Cardiac muscle cell (in vitro differentiated cells and primary cell): ENCODE measurements around the gene ANKS1A. TPM values are rescaled to one million over a fixed set of nuclear protein-coding genes. Genes with fewer than 3 reads are reported as not detected.
"Not testable (repeated sequence)": the region's sequence is repeated elsewhere in the genome, so short reads cannot be mapped to it uniquely, and the experiment has no call there.

Experiments used
- DNase-seq, 2 donors: peaks; one replicate each; pipeline versions ENCODE4 v3.0.0 to v3.0.0-alpha.2; 2010 to 2017; ENCODE audit warnings: low read depth in 1 of 2, low spot score in 1 of 2
- H3K27ac ChIP-seq: fragments of 200-600 bp; sonication (generic); 2 replicates; pipeline ENCODE4 v1.5.1; 2016
- H3K27me3 ChIP-seq: fragments of 200-600 bp; sonication (generic); 2 replicates; pipeline ENCODE4 v1.6.0; 2016; ENCODE audit warnings: control low read depth
- H3K36me3 ChIP-seq: fragments of 200-600 bp; sonication (generic); 2 replicates; pipeline ENCODE4 v1.5.1; 2016; ENCODE audit warnings: control low read depth
- H3K4me1 ChIP-seq: fragments of 200-600 bp; sonication (generic); 2 replicates; pipeline ENCODE4 v1.8.1; 2017; ENCODE audit warnings: low read depth, mild to moderate bottlenecking, mixed run types
- H3K4me3 ChIP-seq: fragments of 200-600 bp; sonication (generic); 2 replicates; pipeline ENCODE4 v1.5.1; 2016; ENCODE audit warnings: mild to moderate bottlenecking
- H3K9me3 ChIP-seq: fragments of 200-600 bp; sonication (generic); 2 replicates; pipeline ENCODE4 v1.5.1; 2017; ENCODE audit warnings: low read depth, mild to moderate bottlenecking, control low read depth
- polyA plus RNA-seq: library from polyadenylated mRNA; unstranded; fragments of >200 nt; fragmentation: Nextera tagmentation; extraction: Ambion mirVana; gene quantifications from 2 replicates; pipeline ENCODE4 v1.2.1, GENCODE V29; 2016
- total RNA-seq: library from RNA; depleted of rRNA; stranded (reverse); fragments of >200 nt; gene quantifications from 2 replicates; pipeline ENCODE4 v1.2.3, GENCODE V29; 2016
- TF ChIP-seq, protein P1 (sequence below): IDR thresholded peaks from 2 replicates; pipeline ENCODE4 v1.5.1; 2012; ENCODE audit warnings: low read depth, mild to moderate bottlenecking, low read length

ANKS1A gene
- total and polyA plus RNA-seq, 2 experiments from 2014 or later, result 11.3 to 27.2 TPM

DNA sequence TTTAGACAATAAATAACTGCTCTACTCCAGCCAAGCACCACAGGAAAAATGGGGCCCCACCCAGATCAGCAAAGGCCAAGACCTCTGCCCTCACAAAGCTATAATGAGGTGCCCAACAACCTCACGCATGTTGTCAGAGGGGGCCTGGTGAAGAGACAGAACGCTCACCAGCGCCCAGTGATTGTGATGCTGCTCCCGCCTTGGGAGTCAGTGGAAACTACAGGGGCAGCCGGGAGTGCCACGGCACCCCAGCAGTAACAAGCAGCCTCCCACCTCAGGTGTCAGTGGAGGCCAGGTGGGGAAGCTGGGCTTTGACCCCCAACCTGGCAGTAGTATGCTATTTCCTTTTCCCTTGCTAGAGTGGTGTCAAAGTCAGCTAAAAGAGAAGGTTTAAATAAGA, 204.7 kb downstream of the ANKS1A start:
- no peaks in the 10 kb centered on the region for H3K36me3 ChIP-seq
- H3K27ac ChIP-seq, result no peak overlapping the region
- TF ChIP-seq, protein P1, sequence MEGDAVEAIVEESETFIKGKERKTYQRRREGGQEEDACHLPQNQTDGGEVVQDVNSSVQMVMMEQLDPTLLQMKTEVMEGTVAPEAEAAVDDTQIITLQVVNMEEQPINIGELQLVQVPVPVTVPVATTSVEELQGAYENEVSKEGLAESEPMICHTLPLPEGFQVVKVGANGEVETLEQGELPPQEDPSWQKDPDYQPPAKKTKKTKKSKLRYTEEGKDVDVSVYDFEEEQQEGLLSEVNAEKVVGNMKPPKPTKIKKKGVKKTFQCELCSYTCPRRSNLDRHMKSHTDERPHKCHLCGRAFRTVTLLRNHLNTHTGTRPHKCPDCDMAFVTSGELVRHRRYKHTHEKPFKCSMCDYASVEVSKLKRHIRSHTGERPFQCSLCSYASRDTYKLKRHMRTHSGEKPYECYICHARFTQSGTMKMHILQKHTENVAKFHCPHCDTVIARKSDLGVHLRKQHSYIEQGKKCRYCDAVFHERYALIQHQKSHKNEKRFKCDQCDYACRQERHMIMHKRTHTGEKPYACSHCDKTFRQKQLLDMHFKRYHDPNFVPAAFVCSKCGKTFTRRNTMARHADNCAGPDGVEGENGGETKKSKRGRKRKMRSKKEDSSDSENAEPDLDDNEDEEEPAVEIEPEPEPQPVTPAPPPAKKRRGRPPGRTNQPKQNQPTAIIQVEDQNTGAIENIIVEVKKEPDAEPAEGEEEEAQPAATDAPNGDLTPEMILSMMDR, result no peak
- no peak overlapping the region for H3K4me3 ChIP-seq
- DNase-seq, result no peak
- no peaks in the 10 kb centered on the region for H3K27me3 ChIP-seq
- H3K9me3 ChIP-seq, result no peaks in the 10 kb centered on the region
- no peaks in the 10 kb centered on the region for H3K4me1 ChIP-seq

DNA sequence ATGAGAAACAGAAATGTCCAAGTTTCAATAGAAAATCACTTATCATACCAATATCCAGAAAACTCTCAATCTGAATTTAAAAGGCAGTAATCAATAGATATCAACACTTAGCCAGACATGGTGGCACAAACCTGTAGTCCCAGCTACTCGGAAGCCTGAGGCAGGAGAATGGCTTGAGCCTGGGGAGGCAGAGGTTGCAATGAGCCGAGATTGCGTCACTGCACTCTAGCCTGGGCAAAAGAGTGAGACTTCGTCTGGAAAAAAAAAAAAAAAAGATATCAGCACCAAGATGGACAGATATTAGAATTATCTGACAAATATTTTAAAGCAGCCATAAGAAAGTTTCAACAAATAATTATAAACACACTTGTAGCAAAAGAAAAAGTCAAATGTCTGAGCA, 205.1 kb downstream of the ANKS1A start:
- TF ChIP-seq, protein P1, result no peak
- H3K4me1 ChIP-seq, result no peaks in the 10 kb centered on the region
- no peak overlapping the region for H3K4me3 ChIP-seq
- no peak overlapping the region for H3K27ac ChIP-seq
- no peaks in the 10 kb centered on the region for H3K9me3 ChIP-seq
- peak in 1 of 2 donors; percentile 13 for DNase-seq
- no peaks in the 10 kb centered on the region for H3K27me3 ChIP-seq
- no peaks in the 10 kb centered on the region for H3K36me3 ChIP-seq

DNA sequence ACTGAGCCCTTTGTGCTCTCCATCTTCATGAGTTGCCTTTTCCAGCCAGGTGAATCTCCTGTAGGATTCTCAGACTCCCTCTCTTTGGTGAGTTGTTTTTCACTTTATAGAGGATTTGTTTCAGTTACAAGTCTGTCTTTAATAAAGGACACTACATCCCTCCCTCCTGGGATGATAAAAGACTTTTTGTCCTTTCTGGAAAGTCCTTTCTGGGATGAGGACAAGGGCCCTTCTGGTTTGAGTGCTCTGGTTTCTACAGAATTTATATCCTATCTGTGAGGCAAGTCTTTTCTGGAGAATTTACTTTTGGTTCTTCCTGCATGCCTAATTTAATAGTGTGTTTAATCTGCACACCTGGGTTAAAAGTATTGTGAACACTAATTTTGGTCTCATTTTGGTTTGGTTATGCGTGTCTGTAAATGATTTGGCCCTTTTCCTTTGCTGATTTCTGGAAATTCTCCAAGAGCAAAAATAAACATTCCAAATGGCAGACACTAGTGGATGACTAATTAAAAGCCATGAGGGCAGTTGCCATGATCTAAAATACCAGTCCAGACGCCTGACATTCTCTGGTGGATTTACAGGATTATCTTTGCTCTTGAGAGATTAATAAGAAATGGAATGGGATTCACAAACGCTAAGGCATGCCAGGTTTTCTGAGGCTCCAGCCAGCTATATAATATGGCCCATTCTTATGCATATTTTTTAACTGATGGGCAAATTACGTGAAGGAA, 207.2 kb downstream of the ANKS1A start:
- TF ChIP-seq, protein P1, result no peak
- Histone ChIP-seq H3K4me3 (no peak overlapping the region), H3K27ac (peak overlapping the region; percentile 3), H3K9me3 (no peaks in the 10 kb centered on the region), H3K27me3 (no peaks in the 10 kb centered on the region), H3K4me1 (no peaks in the 10 kb centered on the region), H3K36me3 (no peaks in the 10 kb centered on the region)
- DNase-seq, result peak in 1 of 2 donors; percentile 75

DNA sequence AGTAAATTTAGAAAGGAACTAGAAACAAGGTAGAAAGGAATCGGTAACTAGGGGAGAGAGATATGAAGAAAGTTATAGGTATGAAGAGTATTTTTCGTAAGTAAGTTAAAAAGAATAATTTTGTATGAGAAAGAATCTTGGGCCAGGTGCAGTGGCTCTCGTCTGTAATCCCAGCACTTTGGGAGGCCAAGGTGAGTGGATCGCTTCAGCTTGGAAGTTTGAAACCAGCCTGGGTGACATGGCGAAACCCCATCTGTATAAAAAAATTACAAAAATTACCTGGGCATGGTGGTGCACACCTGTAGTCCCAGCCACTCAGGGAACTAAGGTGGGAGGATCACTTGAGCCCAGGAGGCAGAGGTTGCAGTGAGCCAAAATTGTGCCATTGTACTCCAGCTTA, 210.1 kb downstream of the ANKS1A start:
- no peaks in the 10 kb centered on the region for H3K9me3 ChIP-seq
- H3K4me1 ChIP-seq, result no peaks in the 10 kb centered on the region
- no peak for DNase-seq
- no peak overlapping the region for H3K4me3 ChIP-seq
- H3K27me3 ChIP-seq, result no peaks in the 10 kb centered on the region
- no peaks in the 10 kb centered on the region for H3K36me3 ChIP-seq
- no peak overlapping the region for H3K27ac ChIP-seq
- TF ChIP-seq, protein P1, result no peak

DNA sequence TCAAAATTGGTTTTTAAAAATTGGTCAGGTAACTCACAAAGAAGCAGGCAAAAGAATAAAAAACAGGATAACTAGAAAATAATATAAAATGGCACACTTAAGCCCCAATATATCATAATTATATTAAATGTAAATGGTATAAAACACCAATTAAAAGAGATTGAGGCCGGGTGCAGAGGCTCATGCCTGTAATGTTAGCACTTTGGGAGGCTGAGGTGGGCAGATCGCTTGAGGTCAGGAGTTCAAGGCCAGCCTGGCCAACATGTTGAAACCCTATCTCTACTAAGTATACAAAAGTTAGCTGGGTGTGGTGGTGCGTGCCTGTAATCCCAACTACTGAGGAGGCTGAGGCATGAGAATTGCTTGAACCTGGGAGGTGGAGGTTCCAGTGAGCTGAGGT, 216.0 kb downstream of the ANKS1A start:
- H3K4me1 ChIP-seq, result no peaks in the 10 kb centered on the region
- TF ChIP-seq, protein P1, result no peak
- no peaks in the 10 kb centered on the region for H3K27me3 ChIP-seq
- no peaks in the 10 kb centered on the region for H3K36me3 ChIP-seq
- no peak for DNase-seq
- H3K27ac ChIP-seq, result no peak overlapping the region
- no peaks in the 10 kb centered on the region for H3K9me3 ChIP-seq
- no peak overlapping the region for H3K4me3 ChIP-seq

DNA sequence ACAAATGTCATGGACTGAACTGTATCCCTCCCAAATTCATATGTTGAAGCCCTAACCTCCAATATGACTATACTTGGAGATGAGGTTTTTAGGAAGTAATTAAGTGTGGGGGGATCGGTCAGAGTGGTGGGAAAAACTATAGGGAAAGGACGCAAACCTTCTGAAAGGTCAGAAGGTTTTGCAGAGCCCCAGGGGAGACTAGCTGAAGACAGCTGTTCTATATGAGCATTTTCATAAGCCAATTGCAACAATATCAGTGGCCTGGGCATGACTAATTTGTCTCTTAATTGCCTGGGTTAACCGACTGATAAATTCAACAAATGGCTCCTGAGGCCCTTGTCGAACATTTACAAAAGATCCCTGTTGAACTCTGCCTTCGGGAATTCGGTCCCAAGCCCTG, 217.0 kb downstream of the ANKS1A start:
- DNase-seq, H3K4me3 ChIP-seq, H3K4me1 ChIP-seq, H3K27me3 ChIP-seq, H3K9me3 ChIP-seq, H3K36me3 ChIP-seq, H3K27ac ChIP-seq: not testable (repeated sequence)

DNA sequence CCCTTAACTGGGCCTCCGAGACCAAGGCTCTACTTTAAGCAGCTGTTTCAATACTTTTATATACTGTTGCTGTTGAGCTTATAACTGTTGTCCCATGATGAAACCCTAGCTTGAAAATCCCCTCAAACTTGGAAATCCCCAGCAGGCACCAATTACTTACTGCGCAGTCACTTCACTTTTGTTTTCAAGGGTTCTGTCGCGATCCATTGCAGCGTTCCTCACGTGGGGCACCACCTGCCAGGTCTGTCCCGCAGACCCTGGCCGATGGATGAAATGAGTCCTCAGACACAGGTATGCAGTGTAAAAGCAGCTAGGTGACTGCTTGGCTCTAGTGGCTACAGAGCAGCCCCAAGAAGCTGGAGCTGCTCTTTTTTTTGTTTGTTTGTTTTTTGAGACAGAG, 218.2 kb downstream of the ANKS1A start:
- not testable (repeated sequence) for H3K4me3 ChIP-seq, DNase-seq, H3K9me3 ChIP-seq, H3K27ac ChIP-seq, H3K27me3 ChIP-seq, H3K4me1 ChIP-seq, H3K36me3 ChIP-seq

DNA sequence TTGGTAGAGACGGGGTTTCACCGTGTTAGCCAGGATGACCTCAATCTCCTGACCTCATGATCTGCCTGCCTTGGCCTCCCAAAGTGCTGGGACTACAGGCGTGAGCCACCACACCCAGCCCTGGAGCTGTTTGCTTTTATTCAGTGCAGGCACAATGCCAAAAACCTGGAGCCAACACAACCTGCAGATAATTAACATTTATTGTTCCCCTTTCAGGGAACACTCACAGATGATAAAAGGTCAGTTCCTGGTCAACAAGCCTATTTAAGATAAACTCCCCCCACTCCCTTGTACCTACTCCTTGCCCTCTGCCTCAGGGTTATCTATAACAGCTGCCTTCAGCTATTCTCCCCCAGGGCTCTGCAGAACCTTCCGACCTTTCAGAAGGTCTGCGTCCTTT, 218.7 kb downstream of the ANKS1A start:
- DNase-seq, H3K4me3 ChIP-seq, H3K27me3 ChIP-seq, H3K4me1 ChIP-seq, H3K36me3 ChIP-seq, H3K9me3 ChIP-seq, H3K27ac ChIP-seq: not testable (repeated sequence)
